ENCODE measurements around the gene ECE2.
A peak's percentile ranks its signal among the peaks of the same experiment; 100 is the strongest.
"Not testable (repeated sequence)": the region's sequence is repeated elsewhere in the genome, so short reads cannot be mapped to it uniquely, and the experiment has no call there.

ECE2 gene

GRCh38 chr3:184267249-184267648 is 8.6 kb upstream of the ECE2 start:
- DNase-seq (ENCODE audit: low read depth) = not testable (repeated sequence)

- DNase-seq (ENCODE audit: low read depth) = no peak
Observed at GRCh38 chr3:184272269-184272668, 3.6 kb upstream of the ECE2 start.

GRCh38 chr3:184275381-184275701 is 481 bp upstream of the ECE2 start:
- DNase-seq (ENCODE audit: low read depth) = no peak

DNA sequence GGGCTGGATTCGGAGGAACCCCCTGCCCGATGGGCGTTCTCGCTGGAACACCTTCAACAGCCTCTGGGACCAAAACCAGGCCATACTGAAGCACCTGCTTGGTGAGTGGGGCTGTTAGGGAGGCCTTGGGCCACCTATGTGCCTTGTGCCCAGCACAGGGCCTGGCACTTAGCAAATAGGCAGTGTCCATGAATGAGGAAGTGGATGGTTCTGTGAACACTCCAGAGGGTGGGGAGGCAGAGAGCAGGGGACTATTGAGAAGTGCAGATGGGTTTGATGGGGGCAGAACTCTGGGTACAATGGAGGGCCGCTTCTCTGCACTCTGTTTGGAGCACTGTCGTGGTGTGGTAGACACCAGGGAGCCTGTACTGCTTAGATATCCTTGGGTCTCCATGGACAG is 1.5 kb downstream of the ECE2 start:
- no peak for DNase-seq (ENCODE audit: low read depth)

- DNase-seq (ENCODE audit: low read depth) = no peak
Observed at GRCh38 chr3:184282941-184283340, 7.1 kb downstream of the ECE2 start.

DNA sequence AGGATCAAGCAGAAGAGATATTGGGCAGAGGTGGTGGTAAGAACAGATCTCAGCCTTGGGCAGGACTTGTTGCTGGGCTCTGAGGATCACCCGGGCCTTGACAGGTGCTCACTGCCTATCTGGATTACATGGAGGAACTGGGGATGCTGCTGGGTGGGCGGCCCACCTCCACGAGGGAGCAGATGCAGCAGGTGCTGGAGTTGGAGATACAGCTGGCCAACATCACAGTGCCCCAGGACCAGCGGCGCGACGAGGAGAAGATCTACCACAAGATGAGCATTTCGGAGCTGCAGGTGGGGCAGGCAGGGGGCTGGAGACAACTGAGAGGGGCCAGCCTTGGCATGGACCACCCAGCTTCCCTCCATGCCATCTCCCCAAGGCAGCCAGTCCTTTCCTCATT is 7.9 kb downstream of the ECE2 start:
- no peak for DNase-seq (ENCODE audit: low read depth)

DNA sequence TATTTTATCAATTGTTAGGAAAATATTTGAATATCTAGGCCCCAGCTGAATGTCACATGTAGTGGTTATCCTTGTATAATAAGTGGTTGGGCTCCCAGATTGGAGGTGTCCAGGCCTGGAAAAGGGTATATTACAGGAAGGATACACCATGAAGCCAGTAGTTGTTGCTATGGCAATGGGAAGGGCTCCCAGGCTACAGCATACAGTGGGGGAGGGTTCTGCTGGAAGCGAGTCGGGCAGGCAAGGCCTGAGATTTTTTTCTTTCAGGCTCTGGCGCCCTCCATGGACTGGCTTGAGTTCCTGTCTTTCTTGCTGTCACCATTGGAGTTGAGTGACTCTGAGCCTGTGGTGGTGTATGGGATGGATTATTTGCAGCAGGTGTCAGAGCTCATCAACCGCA is 8.9 kb downstream of the ECE2 start:
- peak; percentile 27 for DNase-seq (ENCODE audit: low read depth)

DNA sequence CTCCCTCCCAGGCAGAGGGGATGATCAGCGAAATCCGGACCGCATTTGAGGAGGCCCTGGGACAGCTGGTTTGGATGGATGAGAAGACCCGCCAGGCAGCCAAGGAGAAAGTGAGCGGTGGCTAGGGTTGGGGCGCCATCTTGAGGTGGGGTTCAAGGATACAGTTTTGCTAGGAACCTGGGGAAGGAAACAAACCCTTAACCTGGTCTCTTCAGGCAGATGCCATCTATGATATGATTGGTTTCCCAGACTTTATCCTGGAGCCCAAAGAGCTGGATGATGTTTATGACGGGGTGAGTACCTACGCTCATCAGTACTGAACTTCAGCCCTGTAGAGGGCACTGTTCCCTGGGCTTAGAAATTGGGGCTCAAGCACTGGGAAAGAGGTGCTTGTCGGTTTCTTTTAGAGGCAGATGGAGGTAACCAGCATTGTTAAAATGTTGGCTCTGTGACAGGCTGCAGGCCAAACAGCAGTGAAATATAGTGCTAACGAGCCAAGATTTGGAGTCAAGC is 13.7 kb downstream of the ECE2 start:
- no peak for DNase-seq (ENCODE audit: low read depth)

GRCh38 chr3:184290331-184290730 is 14.5 kb downstream of the ECE2 start:
- DNase-seq (ENCODE audit: low read depth) = no peak

DNA sequence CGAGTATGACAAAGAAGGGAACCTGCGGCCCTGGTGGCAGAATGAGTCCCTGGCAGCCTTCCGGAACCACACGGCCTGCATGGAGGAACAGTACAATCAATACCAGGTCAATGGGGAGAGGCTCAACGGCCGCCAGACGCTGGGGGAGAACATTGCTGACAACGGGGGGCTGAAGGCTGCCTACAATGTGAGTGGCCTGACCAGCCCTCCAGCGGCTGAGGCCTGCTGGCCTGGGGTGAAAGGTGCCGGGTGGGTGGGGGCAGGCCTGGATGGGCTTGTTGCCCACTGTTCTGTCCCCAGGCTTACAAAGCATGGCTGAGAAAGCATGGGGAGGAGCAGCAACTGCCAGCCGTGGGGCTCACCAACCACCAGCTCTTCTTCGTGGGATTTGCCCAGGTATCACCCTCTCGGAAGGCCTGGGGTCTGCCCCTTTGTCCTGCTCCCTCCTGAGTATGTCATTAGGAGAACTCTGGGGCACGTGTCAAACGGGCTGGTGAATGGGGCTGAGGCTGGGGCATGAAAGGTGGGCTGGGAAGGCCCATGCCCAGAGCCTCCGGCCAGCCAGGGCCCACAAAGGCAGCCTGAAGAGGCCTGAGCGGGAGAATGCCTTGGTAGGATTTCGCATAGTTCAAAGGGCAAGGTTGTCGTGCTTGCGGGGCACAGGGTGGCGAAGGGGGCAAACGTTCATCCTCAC is 15.4 kb downstream of the ECE2 start:
- DNase-seq (ENCODE audit: low read depth) = no peak

DNA sequence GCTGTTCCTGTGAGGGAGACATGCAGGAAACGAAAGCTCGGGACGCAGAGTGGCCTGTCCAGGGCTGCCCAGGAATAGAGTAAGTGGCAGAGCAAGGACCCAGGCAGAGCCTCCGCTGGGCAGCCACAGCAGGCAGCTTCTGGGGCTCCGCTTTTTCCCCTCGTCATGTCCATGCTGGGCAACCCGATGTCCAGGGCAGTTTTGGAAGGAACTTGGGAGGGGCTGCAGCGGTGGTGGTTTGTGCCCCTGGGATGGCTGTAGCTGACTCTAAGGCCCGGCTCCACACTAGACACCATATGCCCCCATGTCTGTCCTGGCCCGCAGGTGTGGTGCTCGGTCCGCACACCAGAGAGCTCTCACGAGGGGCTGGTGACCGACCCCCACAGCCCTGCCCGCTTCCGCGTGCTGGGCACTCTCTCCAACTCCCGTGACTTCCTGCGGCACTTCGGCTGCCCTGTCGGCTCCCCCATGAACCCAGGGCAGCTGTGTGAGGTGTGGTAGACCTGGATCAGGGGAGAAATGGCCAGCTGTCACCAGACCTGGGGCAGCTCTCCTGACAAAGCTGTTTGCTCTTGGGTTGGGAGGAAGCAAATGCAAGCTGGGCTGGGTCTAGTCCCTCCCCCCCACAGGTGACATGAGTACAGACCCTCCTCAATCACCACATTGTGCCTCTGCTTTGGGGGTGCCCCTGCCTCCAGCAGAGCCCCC is 16.1 kb downstream of the ECE2 start:
- DNase-seq (ENCODE audit: low read depth) = no peak

GRCh38 chr3:184295771-184296170 is 19.9 kb downstream of the ECE2 start:
- DNase-seq (ENCODE audit: low read depth) = no peak

- no peak for DNase-seq (ENCODE audit: low read depth)
Observed at GRCh38 chr3:184296616-184297015, 20.8 kb downstream of the ECE2 start.

- peak; percentile 73 for DNase-seq (ENCODE audit: low read depth)
Observed at GRCh38 chr3:184298759-184299487, 23.1 kb downstream of the ECE2 start, which contains the start of gene PSMD2. PSMD2 (plus strand) TSS chr3:184299241; CDS start chr3:184299267, 26 bp downstream.

DNA sequence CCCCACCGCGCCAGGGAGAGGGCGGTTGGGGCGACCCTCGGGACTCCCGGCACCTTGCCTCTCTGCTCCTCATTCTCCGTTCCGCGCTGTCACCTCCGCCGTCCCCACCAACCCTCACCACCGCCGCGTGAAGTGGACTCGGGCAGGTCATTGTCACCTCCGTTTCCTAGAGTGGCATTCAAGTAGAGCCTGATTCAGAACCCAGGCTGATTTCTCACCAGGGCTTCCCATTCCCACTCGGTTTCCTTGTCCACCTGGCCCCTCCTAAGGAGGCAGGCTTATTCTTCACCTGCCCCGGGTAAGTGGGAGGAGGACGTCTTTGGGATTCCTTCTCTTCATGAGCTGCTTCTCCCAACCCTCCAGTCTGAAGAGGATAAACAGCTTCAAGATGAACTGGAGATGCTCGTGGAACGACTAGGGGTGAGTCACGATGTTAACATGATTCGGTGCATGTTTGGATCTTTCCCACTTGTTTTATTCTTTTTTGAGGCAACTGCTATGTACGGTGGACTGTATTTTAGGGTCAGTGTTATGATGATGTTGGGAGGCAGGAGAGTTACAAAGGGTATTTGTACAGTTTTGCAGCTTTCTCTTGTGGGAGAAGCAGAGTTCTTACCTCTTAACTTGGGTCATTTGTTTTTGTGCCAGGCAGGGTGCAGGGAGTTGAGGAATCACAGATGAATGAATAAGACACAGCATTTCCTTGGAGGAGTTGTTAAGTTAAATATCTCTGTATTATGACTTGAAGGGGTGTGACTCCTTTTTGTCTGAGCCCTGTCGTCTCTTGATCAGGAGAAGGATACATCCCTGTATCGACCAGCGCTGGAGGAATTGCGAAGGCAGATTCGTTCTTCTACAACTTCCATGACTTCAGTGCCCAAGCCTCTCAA is 23.9 kb downstream of the ECE2 start:
- peak; percentile 20 for DNase-seq (ENCODE audit: low read depth)

- DNase-seq (ENCODE audit: low read depth) = peak; percentile 51
Observed at GRCh38 chr3:184300378-184300720, 24.5 kb downstream of the ECE2 start.

- no peak for DNase-seq (ENCODE audit: low read depth)
Observed at GRCh38 chr3:184305577-184305976, 29.8 kb downstream of the ECE2 start.

DNA sequence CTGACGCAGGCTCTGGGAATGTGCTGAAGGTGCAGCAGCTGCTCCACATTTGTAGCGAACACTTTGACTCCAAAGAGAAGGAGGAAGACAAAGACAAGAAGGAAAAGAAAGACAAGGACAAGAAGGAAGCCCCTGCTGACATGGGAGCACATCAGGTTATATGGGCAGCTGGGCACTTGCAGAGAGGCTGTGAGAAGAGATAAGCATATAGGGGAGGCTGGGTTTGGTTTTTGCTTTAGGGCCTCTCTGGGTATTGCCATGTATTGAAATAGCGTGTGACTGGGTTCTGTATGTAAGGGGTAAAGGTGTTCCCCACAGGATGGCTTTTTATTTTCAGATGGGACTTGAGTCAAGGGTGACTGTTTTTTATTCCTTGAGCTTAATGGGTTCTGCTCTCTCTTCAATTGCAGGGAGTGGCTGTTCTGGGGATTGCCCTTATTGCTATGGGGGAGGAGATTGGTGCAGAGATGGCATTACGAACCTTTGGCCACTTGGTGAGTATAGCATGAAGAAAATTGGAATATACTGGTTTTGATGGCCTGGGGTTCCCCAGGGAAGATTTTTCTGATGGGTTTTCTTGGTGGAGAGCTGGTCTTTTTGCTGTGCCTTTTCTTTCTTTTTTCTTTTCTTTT is 30.6 kb downstream of the ECE2 start:
- no peak for DNase-seq (ENCODE audit: low read depth)

- no peak for DNase-seq (ENCODE audit: low read depth)
Observed at GRCh38 chr3:184307915-184308314, 32.1 kb downstream of the ECE2 start.

DNA sequence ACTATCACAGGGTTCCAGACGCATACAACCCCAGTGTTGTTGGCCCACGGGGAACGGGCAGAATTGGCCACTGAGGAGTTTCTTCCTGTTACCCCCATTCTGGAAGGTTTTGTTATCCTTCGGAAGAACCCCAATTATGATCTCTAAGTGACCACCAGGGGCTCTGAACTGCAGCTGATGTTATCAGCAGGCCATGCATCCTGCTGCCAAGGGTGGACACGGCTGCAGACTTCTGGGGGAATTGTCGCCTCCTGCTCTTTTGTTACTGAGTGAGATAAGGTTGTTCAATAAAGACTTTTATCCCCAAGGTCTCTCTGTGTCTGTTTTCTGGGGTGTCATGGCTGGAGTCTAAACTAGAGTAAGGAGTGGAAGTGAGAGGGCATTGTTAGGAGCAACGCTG is 32.9 kb downstream of the ECE2 start:
- no peak for DNase-seq (ENCODE audit: low read depth)

GRCh38 chr3:184311633-184312032 is 35.8 kb downstream of the ECE2 start:
- no peak for DNase-seq (ENCODE audit: low read depth)

GRCh38 chr3:184314363-184314699 is 38.5 kb downstream of the ECE2 start, which contains the start of gene EIF4G1:
EIF4G1 (plus strand) TSS chr3:184314606; CDS start chr3:184315797, 1,191 bp downstream.
- DNase-seq (ENCODE audit: low read depth) = peak; percentile 61
